Fibroblast of skin of back (primary cell): ENCODE results near the gene ANKRD36C.
"Not testable (repeated sequence)": the region's sequence is repeated elsewhere in the genome, so short reads cannot be mapped to it uniquely, and the experiment has no call there.

Experiments used
- DNase-seq: peaks from one replicate; pipeline ENCODE4 v3.0.0-alpha.2; 2013

The ANKRD36C gene

GRCh38 chr2:95796249-95797099, 195.2 kb downstream of the ANKRD36C start:
- DNase-seq, result not testable (repeated sequence)

GRCh38 chr2:95793970-95794369, 197.7 kb downstream of the ANKRD36C start:
- DNase-seq, result not testable (repeated sequence)

GRCh38 chr2:95790180-95790579, 201.4 kb downstream of the ANKRD36C start:
- DNase-seq, result not testable (repeated sequence)

- DNase-seq, result not testable (repeated sequence)
Measured at GRCh38 chr2:95789385-95789784, 202.2 kb downstream of the ANKRD36C start.

GRCh38 chr2:95788642-95789041, 203.0 kb downstream of the ANKRD36C start:
- DNase-seq, result not testable (repeated sequence)
